Subcutaneous abdominal adipose tissue (tissue), 5 donors: ENCODE data around the gene LCN2.

Experiments
- H3K27ac ChIP-seq: one replicate; pipeline ENCODE4 v1.7.0; 2013; ENCODE audit warnings: low read depth, mild to moderate bottlenecking, inconsistent platforms, low read length, moderate library complexity
- H3K27me3 ChIP-seq, 5 donors: one replicate each; pipeline ENCODE4 v1.7.0; 2013; ENCODE audit warnings: low read length in 5 of 5, inconsistent platforms in 1 of 5; ENCODE audit not compliant: control insufficient read depth in 5 of 5, insufficient read depth in 4 of 5
- H3K36me3 ChIP-seq, 5 donors: one replicate each; pipeline ENCODE4 v1.7.0; 2013; ENCODE audit warnings: low read length in 5 of 5; ENCODE audit not compliant: control insufficient read depth in 5 of 5, insufficient read depth in 5 of 5
- H3K4me1 ChIP-seq, 5 donors: one replicate each; pipeline ENCODE4 v1.7.0; 2013; ENCODE audit warnings: low read length in 5 of 5, mild to moderate bottlenecking in 3 of 5, moderate library complexity in 1 of 5; ENCODE audit not compliant: control insufficient read depth in 5 of 5, insufficient read depth in 5 of 5
- H3K4me3 ChIP-seq, 5 donors: one replicate each; pipeline ENCODE4 v1.7.0; 2013; ENCODE audit warnings: low read length in 5 of 5, low read depth in 1 of 5
- H3K9ac ChIP-seq, 5 donors: one replicate each; pipeline ENCODE4 v1.7.0; 2013; ENCODE audit warnings: low read length in 5 of 5, mild to moderate bottlenecking in 4 of 5, moderate library complexity in 3 of 5
- H3K9me3 ChIP-seq, 5 donors: one replicate each; pipeline ENCODE4 v1.7.0; 2013; ENCODE audit warnings: low read length in 5 of 5; ENCODE audit not compliant: control insufficient read depth in 5 of 5
- donor health status: healthy.
- donor health status: healthy.
- donor health status: healthy.
- donor health status: healthy.
- donor health status: healthy.

The LCN2 gene

GRCh38 chr9:128114326-128115186 is 34.7 kb upstream of the LCN2 start:
- H3K4me1 ChIP-seq = peaks cover 0 to 7% (median 3%) of the 10 kb centered on the region in 5 donors
- H3K27me3 ChIP-seq = no peaks in the 10 kb centered on the region
- peaks cover 0 to 8% (median 0%) of the 10 kb centered on the region in 5 donors for H3K36me3 ChIP-seq
- no peak overlapping the region for H3K9ac ChIP-seq
- no peaks in the 10 kb centered on the region for H3K9me3 ChIP-seq
- no peak overlapping the region for H3K27ac ChIP-seq
- H3K4me3 ChIP-seq = no peak overlapping the region

- no peak overlapping the region for H3K9ac ChIP-seq
- no peaks in the 10 kb centered on the region for H3K9me3 ChIP-seq
- peaks cover 0 to 7% (median 3%) of the 10 kb centered on the region in 5 donors for H3K4me1 ChIP-seq
- H3K4me3 ChIP-seq = no peak overlapping the region
- H3K27me3 ChIP-seq = no peaks in the 10 kb centered on the region
- H3K27ac ChIP-seq = no peak overlapping the region
- peaks cover 0 to 9% (median 5%) of the 10 kb centered on the region in 5 donors for H3K36me3 ChIP-seq
These were observed 33.8 kb upstream of the LCN2 start for GRCh38 chr9:128115187-128116103.

DNA sequence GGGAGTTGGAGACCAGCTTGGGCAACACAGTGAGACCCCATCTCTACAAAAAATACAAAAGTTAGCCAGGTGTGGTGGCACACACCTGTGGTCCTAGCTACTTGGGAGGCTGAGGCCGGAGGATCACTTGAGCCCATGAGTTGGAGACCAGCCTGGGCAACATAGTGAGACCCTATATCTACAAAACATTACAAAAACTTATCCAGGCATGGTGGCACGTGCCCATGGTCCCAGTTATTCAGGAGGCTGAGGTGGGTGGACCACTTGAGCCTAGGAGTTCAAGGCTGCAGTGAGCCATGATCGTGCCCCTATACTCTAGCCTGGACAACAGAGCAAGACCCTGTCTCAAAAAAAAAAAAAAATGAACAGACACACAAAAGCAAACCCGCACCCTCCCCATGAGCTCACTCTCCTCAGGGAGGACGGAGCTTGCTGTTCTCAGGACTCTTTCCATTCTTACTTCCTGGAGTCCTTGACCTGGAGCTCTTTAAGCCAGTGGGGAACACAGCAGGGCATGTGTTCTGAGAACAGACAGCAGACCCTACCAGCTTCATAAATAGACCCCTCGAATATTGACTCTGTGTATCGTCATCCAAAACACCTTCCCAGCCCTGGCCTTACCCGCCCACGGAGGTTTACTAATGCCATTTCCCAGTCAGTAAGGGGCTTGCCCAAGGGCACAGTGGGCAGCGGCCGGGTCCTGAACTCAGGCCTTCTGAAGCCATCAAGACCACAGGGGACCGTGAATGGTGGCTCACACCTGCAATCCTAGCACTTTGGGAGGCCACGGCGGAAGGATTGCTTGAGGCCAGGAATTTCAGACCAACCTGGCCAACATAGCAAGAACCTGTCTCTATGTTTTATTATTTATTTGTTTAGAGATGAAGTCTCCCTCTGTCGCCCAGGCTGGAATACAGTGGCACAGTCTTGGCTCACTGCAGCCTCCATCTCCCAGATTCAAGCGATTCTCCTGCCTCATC is 32.9 kb upstream of the LCN2 start:
- peaks cover 0 to 18% (median 12%) of the 10 kb centered on the region in 5 donors for H3K36me3 ChIP-seq
- H3K4me3 ChIP-seq = no peak overlapping the region
- H3K9ac ChIP-seq = no peak overlapping the region
- H3K27me3 ChIP-seq = no peaks in the 10 kb centered on the region
- no peak overlapping the region for H3K27ac ChIP-seq
- peaks cover 0 to 7% (median 3%) of the 10 kb centered on the region in 5 donors for H3K4me1 ChIP-seq
- H3K9me3 ChIP-seq = no peaks in the 10 kb centered on the region

DNA sequence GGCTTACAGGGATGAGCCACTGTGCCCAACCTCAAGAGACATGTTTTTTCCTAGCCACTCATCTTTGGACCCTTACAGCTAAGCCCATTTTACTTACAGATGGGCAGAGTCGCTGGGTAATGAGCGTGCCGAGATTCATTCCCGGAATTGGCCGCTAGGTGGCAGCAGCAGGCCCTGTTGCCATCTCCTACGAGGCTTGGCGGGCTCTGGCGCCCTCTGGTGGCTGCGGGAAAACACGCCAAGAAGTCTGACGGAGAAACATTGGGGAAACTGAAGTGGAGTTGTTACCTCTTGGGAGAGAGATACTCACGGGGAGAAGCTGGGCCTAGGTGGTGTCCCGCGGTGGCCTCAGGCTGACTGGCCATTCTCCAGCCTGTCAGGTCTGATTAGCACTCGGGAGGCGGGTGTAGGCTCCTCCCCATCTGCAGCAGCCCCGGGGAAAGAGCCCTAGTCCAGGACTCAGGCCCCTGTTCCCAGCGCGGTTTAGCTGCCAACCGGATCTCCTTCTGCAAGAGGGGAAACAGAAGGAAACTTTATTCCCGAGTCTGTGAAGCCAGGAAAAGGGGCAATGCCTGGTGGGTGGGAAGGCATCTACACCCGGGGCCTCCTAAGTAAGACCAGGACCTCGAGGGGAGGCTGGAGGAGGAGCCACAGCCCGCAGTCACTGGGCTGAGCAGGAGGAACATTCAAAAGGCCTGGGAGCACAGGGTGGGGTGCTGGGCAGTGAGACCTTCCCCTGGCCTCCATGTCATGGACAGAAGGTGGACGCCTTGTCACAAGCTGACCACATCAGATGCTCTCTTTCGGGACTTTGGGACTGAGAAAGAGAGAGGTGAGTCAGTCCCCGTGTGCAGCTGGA is 31.4 kb upstream of the LCN2 start:
- Histone ChIP-seq H3K27ac (no peak overlapping the region), H3K27me3 (no peaks in the 10 kb centered on the region), H3K4me1 (peaks cover 0 to 7% (median 3%) of the 10 kb centered on the region in 5 donors), H3K36me3 (peaks cover 0 to 32% (median 25%) of the 10 kb centered on the region in 5 donors), H3K4me3 (no peak overlapping the region), H3K9me3 (no peaks in the 10 kb centered on the region), H3K9ac (no peak overlapping the region)

- H3K9me3 ChIP-seq = no peaks in the 10 kb centered on the region
- no peak overlapping the region for H3K27ac ChIP-seq
- H3K9ac ChIP-seq = no peak overlapping the region
- no peaks in the 10 kb centered on the region for H3K27me3 ChIP-seq
- peaks cover 0 to 7% (median 3%) of the 10 kb centered on the region in 5 donors for H3K4me1 ChIP-seq
- H3K4me3 ChIP-seq = no peak overlapping the region
- H3K36me3 ChIP-seq = peaks cover 0 to 38% (median 28%) of the 10 kb centered on the region in 5 donors
These were observed 30.8 kb upstream of the LCN2 start for GRCh38 chr9:128118472-128118857.

DNA sequence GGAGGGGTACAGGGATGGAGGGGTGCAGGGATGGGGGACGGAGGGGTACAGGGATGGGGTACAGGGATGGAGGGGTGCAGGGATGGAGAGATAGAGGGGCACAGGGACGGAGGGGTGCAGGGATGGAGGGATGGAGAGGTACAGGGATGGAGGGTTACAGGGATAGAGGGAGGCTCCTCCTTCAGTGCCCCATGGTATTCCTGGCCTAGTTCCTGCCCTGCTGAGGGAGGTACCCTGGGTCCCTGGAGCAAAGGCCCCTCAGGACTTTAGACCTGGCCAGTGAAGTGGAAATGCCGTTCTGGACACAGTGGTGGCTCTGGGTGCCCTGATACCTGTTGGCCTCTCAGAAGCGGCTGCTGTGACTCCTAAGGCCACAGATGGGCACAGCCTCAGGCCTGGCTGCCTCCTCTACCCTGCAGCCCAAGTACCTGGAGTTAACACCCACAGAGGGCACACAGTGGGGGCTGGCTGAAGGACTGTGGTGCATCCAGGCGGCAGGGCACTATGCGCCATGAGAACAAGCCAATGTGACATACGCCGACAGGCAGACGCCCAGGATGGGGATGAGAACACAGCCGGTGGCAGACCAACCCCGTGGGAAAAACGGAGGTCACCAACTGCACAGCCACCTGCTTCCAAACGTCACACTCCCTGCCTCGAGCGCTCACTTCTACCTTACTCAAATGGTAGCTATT is 30.1 kb upstream of the LCN2 start:
- H3K4me3 ChIP-seq = no peak overlapping the region
- no peak overlapping the region for H3K27ac ChIP-seq
- no peaks in the 10 kb centered on the region for H3K27me3 ChIP-seq
- peaks cover 0 to 7% (median 3%) of the 10 kb centered on the region in 5 donors for H3K4me1 ChIP-seq
- H3K9me3 ChIP-seq = no peaks in the 10 kb centered on the region
- H3K9ac ChIP-seq = no peak overlapping the region
- H3K36me3 ChIP-seq = peaks cover 0 to 43% (median 31%) of the 10 kb centered on the region in 5 donors

DNA sequence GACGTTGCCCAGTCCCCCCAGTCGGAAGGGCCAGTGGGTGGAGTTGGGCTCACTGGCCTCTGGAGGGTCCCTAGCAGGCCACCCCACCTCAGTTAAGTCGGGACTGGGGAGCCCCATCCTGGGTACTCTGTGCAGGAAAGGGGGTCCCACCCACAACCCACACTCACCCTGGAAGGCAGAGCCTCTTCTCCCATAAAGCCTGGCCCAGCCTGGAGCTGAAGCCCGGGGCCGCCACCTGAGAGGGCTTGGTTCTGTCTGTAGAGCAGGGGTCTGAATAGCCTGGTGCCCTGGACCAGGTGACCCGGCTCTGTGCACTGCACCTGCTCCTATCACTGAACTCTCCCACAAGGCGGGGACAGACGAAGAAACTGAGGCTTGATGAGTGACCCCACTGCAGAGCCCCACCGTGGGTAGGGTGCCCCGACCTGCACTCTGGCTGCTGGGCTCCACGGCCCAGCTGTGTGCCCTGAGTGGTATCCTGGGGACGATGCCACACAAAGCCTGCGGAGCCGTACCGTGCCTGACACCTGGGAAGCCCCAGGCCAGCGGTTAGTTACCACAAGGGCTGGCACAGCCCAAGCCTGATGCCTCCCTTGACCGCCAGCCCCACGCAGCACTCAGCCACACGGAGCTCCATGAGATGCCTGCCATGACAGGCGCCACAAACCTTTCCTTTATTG is 29.1 kb upstream of the LCN2 start:
- H3K9me3 ChIP-seq = no peaks in the 10 kb centered on the region
- H3K4me1 ChIP-seq = peaks cover 0 to 9% (median 8%) of the 10 kb centered on the region in 5 donors
- no peak overlapping the region for H3K4me3 ChIP-seq
- H3K36me3 ChIP-seq = peaks cover 0 to 47% (median 30%) of the 10 kb centered on the region in 5 donors
- no peaks in the 10 kb centered on the region for H3K27me3 ChIP-seq
- H3K9ac ChIP-seq = no peak overlapping the region
- H3K27ac ChIP-seq = no peak overlapping the region

DNA sequence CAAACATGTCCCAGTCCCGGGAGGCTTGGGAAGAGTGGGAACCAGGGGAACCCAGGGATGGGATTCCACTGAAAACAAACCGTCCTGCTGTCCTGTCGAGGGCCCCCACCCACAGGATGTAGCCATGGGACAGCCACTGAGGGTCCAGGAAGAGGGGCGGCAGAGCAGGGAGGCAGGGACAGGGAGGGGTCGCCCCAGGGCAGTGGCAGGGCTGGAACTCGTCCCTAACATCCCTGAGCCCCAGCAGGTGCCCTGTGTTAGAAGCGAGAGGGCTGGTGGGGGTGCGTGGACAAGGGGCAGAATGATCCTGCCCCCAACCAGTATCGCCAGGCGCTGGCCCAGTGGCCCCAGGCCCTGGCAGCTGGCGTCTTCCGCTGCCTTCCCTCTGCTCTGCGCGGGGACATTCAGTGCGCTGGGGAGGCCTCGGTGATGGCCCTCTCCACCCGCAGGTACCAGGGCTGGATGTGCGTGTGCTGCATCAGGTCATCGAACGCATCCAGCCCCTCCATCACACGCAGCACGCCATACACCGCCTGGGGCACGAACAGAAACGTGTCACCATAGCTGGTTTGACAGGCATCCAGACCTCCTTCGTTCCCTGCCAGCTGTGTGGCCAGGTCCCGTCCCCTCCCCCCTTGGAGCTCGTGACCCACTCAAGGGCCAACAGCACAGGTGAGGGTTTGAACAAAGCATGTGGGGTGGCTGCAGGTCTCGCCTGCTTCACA is 28.4 kb upstream of the LCN2 start:
- peaks cover 0 to 48% (median 30%) of the 10 kb centered on the region in 5 donors for H3K36me3 ChIP-seq

More for the DNA sequence above, 28.4 kb upstream of the LCN2 start:
- H3K27me3 ChIP-seq = no peaks in the 10 kb centered on the region
- no peaks in the 10 kb centered on the region for H3K9me3 ChIP-seq
- no peak overlapping the region for H3K27ac ChIP-seq
- peaks cover 0 to 16% (median 15%) of the 10 kb centered on the region in 5 donors for H3K4me1 ChIP-seq
- no peak overlapping the region for H3K4me3 ChIP-seq
- H3K9ac ChIP-seq = no peak overlapping the region
